ENCODE data around the gene CLUH. TPM values are rescaled to one million over a fixed set of nuclear protein-coding genes. Genes with fewer than 3 reads are reported as not detected.
A peak's percentile ranks its signal among the peaks of the same experiment; 100 is the strongest.

CLUH gene
- total RNA-seq, 2 donors from 2014 or later, result 55.2 to 68.6 TPM

GRCh38 chr17:2710803-2711607 lies 559 bp downstream of the CLUH start:
- Mint-ChIP-seq H3K27ac (peak overlapping the region; percentile 81), H3K27me3 (no peaks in the 10 kb centered on the region), H3K4me1 (peaks cover 30% of the 10 kb centered on the region), H3K36me3 (ENCODE audit: low read depth) (no peaks in the 10 kb centered on the region), H3K4me3 (peak overlapping the region; percentile 90)
- DNase-seq, result peak in 1 of 3 donors; percentile 25
- ATAC-seq, result peak; percentile 29
- H3K9me3 ChIP-seq (ENCODE audit: control insufficient read depth, low read length, poor library complexity, severe bottlenecking), result no peaks in the 10 kb centered on the region

GRCh38 chr17:2710071-2710802 lies 1.3 kb downstream of the CLUH start:
- H3K27ac Mint-ChIP-seq, result peak overlapping the region; percentile 81
- peak overlapping the region; percentile 90 for H3K4me3 Mint-ChIP-seq
- H3K4me1 Mint-ChIP-seq, result peaks cover 34% of the 10 kb centered on the region
- ATAC-seq (no peak), DNase-seq (no peak)
- H3K27me3 Mint-ChIP-seq, result no peaks in the 10 kb centered on the region
- no peaks in the 10 kb centered on the region for H3K36me3 Mint-ChIP-seq (ENCODE audit: low read depth)
- no peaks in the 10 kb centered on the region for H3K9me3 ChIP-seq (ENCODE audit: control insufficient read depth, low read length, poor library complexity, severe bottlenecking)

GRCh38 chr17:2709183-2709661 lies 2.3 kb downstream of the CLUH start:
- peak overlapping the region; percentile 81 for H3K27ac Mint-ChIP-seq
- no peak for DNase-seq
- H3K27me3 Mint-ChIP-seq, result no peaks in the 10 kb centered on the region
- no peaks in the 10 kb centered on the region for H3K9me3 ChIP-seq (ENCODE audit: control insufficient read depth, low read length, poor library complexity, severe bottlenecking)
- ATAC-seq, result no peak
- peaks cover 38% of the 10 kb centered on the region for H3K4me1 Mint-ChIP-seq
- no peaks in the 10 kb centered on the region for H3K36me3 Mint-ChIP-seq (ENCODE audit: low read depth)
- peak overlapping the region; percentile 90 for H3K4me3 Mint-ChIP-seq

- H3K9me3 ChIP-seq (ENCODE audit: control insufficient read depth, low read length, poor library complexity, severe bottlenecking), result no peaks in the 10 kb centered on the region
- Mint-ChIP-seq H3K4me3 (peak overlapping the region; percentile 90), H3K27me3 (no peaks in the 10 kb centered on the region), H3K27ac (peak overlapping the region; percentile 81), H3K4me1 (peaks cover 38% of the 10 kb centered on the region), H3K36me3 (ENCODE audit: low read depth) (no peaks in the 10 kb centered on the region)
- no peak for ATAC-seq
- no peak for DNase-seq
These were observed 2.9 kb downstream of the CLUH start for GRCh38 chr17:2708585-2709182.

- no peak for ATAC-seq
- DNase-seq, result no peak
These were observed 3.6 kb downstream of the CLUH start for GRCh38 chr17:2707721-2708584.

GRCh38 chr17:2706911-2707510 lies 4.6 kb downstream of the CLUH start:
- H3K36me3 Mint-ChIP-seq (ENCODE audit: low read depth), result no peaks in the 10 kb centered on the region
- no peak overlapping the region for H3K4me3 Mint-ChIP-seq
- H3K4me1 Mint-ChIP-seq, result peaks cover 35% of the 10 kb centered on the region
- no peaks in the 10 kb centered on the region for H3K9me3 ChIP-seq (ENCODE audit: control insufficient read depth, low read length, poor library complexity, severe bottlenecking)
- DNase-seq (no peak), ATAC-seq (no peak)
- H3K27ac Mint-ChIP-seq, result peak overlapping the region; percentile 67
- no peaks in the 10 kb centered on the region for H3K27me3 Mint-ChIP-seq

More at GRCh38 chr17:2707721-2708584, 3.6 kb downstream of the CLUH start:
- Mint-ChIP-seq H3K4me3 (no peak overlapping the region), H3K27ac (peak overlapping the region; percentile 57), H3K36me3 (ENCODE audit: low read depth) (no peaks in the 10 kb centered on the region), H3K27me3 (no peaks in the 10 kb centered on the region), H3K4me1 (peaks cover 38% of the 10 kb centered on the region)
- H3K9me3 ChIP-seq (ENCODE audit: control insufficient read depth, low read length, poor library complexity, severe bottlenecking), result no peaks in the 10 kb centered on the region

- no peaks in the 10 kb centered on the region for H3K27me3 Mint-ChIP-seq
- peak overlapping the region; percentile 67 for H3K27ac Mint-ChIP-seq
These were observed 5.4 kb downstream of the CLUH start for GRCh38 chr17:2705888-2706795.

GRCh38 chr17:2705263-2705662 lies 6.3 kb downstream of the CLUH start:
- ATAC-seq, result no peak
- H3K4me3 Mint-ChIP-seq, result peak overlapping the region; percentile 19
- H3K4me1 Mint-ChIP-seq, result peaks cover 29% of the 10 kb centered on the region
- H3K27me3 Mint-ChIP-seq, result no peaks in the 10 kb centered on the region
- H3K27ac Mint-ChIP-seq, result no peak overlapping the region
- no peaks in the 10 kb centered on the region for H3K9me3 ChIP-seq (ENCODE audit: control insufficient read depth, low read length, poor library complexity, severe bottlenecking)
- no peak for DNase-seq
- H3K36me3 Mint-ChIP-seq (ENCODE audit: low read depth), result no peaks in the 10 kb centered on the region

More at GRCh38 chr17:2705888-2706795, 5.4 kb downstream of the CLUH start:
- no peak for DNase-seq
- no peaks in the 10 kb centered on the region for H3K9me3 ChIP-seq (ENCODE audit: control insufficient read depth, low read length, poor library complexity, severe bottlenecking)
- Mint-ChIP-seq H3K4me1 (peaks cover 34% of the 10 kb centered on the region), H3K4me3 (no peak overlapping the region), H3K36me3 (ENCODE audit: low read depth) (no peaks in the 10 kb centered on the region)
- ATAC-seq, result no peak

- H3K4me1 Mint-ChIP-seq, result peaks cover 25% of the 10 kb centered on the region
- H3K27me3 Mint-ChIP-seq, result no peaks in the 10 kb centered on the region
- no peaks in the 10 kb centered on the region for H3K9me3 ChIP-seq (ENCODE audit: control insufficient read depth, low read length, poor library complexity, severe bottlenecking)
- peak overlapping the region; percentile 19 for H3K4me3 Mint-ChIP-seq
- H3K27ac Mint-ChIP-seq, result no peak overlapping the region
- no peaks in the 10 kb centered on the region for H3K36me3 Mint-ChIP-seq (ENCODE audit: low read depth)
- no peak for ATAC-seq
- DNase-seq, result no peak
These were observed 6.7 kb downstream of the CLUH start for GRCh38 chr17:2704890-2705248.

- H3K9me3 ChIP-seq (ENCODE audit: control insufficient read depth, low read length, poor library complexity, severe bottlenecking), result no peaks in the 10 kb centered on the region
- Mint-ChIP-seq H3K27ac (no peak overlapping the region), H3K36me3 (ENCODE audit: low read depth) (no peaks in the 10 kb centered on the region), H3K4me1 (peaks cover 19% of the 10 kb centered on the region), H3K4me3 (no peak overlapping the region), H3K27me3 (no peaks in the 10 kb centered on the region)
- ATAC-seq (no peak), DNase-seq (no peak)
These were observed 7.3 kb downstream of the CLUH start for GRCh38 chr17:2704031-2704889.

- H3K27ac Mint-ChIP-seq, result no peak overlapping the region
- no peak overlapping the region for H3K4me3 Mint-ChIP-seq
- H3K4me1 Mint-ChIP-seq, result peaks cover 13% of the 10 kb centered on the region
- H3K36me3 Mint-ChIP-seq (ENCODE audit: low read depth), result no peaks in the 10 kb centered on the region
- ATAC-seq (no peak), DNase-seq (no peak)
- no peaks in the 10 kb centered on the region for H3K27me3 Mint-ChIP-seq
- no peaks in the 10 kb centered on the region for H3K9me3 ChIP-seq (ENCODE audit: control insufficient read depth, low read length, poor library complexity, severe bottlenecking)
These were observed 8.0 kb downstream of the CLUH start for GRCh38 chr17:2703606-2704005.
